ENCODE results near the gene MANSC1. TPM values are rescaled to one million over a fixed set of nuclear protein-coding genes. Genes with fewer than 3 reads are reported as not detected.

The MANSC1 gene
- total and polyA plus RNA-seq, 2 of the 13 experiments (the other 11 are each of a cell fraction or from before 2014, with no cell fraction given), result 1.9 to 4.2 TPM

DNA sequence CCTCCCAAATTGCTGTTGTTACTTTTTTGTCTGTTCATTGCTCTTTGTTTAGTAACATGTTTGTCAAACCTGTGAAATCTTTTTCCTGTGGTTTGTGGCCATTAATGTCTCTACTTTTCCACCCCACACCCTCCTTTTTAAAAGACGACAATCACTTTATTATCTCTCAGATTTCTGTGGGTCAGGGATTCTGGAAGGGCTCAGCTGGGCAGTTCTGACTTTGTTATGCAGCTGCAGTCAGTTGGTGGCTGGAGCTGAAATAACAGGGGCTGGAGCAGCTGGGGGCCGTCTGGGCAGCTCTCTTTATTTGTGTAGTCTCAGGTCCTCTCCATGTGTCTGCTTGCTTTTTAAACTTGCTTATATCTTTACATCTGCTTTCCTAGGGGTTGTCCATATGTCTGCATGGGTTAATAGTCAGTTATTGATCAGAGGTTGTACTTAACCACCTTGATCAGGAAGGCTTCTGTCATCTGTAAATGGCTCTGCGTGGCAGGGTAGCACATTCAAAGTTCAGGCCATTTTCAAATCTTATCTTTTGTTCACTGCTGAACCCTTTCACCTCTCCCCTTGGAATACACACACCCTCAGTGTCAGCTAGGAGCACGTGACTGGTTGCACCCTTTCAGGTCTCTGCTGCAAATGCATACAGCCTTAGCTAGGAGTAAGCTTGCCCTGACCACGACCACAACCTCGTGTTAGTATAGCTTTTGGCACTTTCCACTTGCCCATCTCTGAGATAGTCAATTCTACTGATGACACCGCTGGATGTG is 34.7 kb upstream of the MANSC1 start (continued):
- TF ChIP-seq, protein P1, sequence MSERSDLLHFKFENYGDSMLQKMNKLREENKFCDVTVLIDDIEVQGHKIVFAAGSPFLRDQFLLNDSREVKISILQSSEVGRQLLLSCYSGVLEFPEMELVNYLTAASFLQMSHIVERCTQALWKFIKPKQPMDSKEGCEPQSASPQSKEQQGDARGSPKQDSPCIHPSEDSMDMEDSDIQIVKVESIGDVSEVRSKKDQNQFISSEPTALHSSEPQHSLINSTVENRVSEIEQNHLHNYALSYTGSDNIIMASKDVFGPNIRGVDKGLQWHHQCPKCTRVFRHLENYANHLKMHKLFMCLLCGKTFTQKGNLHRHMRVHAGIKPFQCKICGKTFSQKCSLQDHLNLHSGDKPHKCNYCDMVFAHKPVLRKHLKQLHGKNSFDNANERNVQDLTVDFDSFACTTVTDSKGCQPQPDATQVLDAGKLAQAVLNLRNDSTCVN (CRISPR knock-in tag; IDR thresholded peaks at IDR 0.05; ENCODE audit: borderline replicate concordance), result no peak
- peak; percentile 70 for TF ChIP-seq TEAD3 (CRISPR knock-in tag; optimal IDR thresholded peaks at IDR 0.05; ENCODE audit: borderline replicate concordance)
- TF ChIP-seq, protein P2, sequence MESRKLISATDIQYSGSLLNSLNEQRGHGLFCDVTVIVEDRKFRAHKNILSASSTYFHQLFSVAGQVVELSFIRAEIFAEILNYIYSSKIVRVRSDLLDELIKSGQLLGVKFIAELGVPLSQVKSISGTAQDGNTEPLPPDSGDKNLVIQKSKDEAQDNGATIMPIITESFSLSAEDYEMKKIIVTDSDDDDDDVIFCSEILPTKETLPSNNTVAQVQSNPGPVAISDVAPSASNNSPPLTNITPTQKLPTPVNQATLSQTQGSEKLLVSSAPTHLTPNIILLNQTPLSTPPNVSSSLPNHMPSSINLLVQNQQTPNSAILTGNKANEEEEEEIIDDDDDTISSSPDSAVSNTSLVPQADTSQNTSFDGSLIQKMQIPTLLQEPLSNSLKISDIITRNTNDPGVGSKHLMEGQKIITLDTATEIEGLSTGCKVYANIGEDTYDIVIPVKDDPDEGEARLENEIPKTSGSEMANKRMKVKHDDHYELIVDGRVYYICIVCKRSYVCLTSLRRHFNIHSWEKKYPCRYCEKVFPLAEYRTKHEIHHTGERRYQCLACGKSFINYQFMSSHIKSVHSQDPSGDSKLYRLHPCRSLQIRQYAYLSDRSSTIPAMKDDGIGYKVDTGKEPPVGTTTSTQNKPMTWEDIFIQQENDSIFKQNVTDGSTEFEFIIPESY (CRISPR knock-in tag; IDR thresholded peaks at IDR 0.05), result 0 out of 2 replicates have a peak, but pooled peaks have one; percentile 28
- TF ChIP-seq RFX3 (CRISPR knock-in tag; IDR thresholded peaks at IDR 0.05), result no peak
- TF ChIP-seq ZC3H13 (CRISPR knock-in tag; IDR thresholded peaks at IDR 0.05), result no peak
- TF ChIP-seq ZNF44 (CRISPR knock-in tag; IDR thresholded peaks at IDR 0.05), result no peak
- TF ChIP-seq, protein P3, sequence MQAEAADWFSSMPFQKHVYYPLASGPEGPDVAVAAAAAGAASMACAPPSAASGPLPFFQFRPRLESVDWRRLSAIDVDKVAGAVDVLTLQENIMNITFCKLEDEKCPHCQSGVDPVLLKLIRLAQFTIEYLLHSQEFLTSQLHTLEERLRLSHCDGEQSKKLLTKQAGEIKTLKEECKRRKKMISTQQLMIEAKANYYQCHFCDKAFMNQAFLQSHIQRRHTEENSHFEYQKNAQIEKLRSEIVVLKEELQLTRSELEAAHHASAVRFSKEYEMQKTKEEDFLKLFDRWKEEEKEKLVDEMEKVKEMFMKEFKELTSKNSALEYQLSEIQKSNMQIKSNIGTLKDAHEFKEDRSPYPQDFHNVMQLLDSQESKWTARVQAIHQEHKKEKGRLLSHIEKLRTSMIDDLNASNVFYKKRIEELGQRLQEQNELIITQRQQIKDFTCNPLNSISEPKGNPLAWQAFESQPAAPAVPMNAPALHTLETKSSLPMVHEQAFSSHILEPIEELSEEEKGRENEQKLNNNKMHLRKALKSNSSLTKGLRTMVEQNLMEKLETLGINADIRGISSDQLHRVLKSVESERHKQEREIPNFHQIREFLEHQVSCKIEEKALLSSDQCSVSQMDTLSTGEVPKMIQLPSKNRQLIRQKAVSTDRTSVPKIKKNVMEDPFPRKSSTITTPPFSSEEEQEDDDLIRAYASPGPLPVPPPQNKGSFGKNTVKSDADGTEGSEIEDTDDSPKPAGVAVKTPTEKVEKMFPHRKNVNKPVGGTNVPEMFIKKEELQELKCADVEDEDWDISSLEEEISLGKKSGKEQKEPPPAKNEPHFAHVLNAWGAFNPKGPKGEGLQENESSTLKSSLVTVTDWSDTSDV (CRISPR knock-in tag; IDR thresholded peaks at IDR 0.05), result no peak
- TF ChIP-seq, protein P4, sequence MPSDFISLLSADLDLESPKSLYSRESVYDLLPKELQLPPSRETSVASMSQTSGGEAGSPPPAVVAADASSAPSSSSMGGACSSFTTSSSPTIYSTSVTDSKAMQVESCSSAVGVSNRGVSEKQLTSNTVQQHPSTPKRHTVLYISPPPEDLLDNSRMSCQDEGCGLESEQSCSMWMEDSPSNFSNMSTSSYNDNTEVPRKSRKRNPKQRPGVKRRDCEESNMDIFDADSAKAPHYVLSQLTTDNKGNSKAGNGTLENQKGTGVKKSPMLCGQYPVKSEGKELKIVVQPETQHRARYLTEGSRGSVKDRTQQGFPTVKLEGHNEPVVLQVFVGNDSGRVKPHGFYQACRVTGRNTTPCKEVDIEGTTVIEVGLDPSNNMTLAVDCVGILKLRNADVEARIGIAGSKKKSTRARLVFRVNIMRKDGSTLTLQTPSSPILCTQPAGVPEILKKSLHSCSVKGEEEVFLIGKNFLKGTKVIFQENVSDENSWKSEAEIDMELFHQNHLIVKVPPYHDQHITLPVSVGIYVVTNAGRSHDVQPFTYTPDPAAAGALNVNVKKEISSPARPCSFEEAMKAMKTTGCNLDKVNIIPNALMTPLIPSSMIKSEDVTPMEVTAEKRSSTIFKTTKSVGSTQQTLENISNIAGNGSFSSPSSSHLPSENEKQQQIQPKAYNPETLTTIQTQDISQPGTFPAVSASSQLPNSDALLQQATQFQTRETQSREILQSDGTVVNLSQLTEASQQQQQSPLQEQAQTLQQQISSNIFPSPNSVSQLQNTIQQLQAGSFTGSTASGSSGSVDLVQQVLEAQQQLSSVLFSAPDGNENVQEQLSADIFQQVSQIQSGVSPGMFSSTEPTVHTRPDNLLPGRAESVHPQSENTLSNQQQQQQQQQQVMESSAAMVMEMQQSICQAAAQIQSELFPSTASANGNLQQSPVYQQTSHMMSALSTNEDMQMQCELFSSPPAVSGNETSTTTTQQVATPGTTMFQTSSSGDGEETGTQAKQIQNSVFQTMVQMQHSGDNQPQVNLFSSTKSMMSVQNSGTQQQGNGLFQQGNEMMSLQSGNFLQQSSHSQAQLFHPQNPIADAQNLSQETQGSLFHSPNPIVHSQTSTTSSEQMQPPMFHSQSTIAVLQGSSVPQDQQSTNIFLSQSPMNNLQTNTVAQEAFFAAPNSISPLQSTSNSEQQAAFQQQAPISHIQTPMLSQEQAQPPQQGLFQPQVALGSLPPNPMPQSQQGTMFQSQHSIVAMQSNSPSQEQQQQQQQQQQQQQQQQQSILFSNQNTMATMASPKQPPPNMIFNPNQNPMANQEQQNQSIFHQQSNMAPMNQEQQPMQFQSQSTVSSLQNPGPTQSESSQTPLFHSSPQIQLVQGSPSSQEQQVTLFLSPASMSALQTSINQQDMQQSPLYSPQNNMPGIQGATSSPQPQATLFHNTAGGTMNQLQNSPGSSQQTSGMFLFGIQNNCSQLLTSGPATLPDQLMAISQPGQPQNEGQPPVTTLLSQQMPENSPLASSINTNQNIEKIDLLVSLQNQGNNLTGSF (CRISPR knock-in tag; IDR thresholded peaks at IDR 0.05), result no peak
- TF ChIP-seq, protein P5, sequence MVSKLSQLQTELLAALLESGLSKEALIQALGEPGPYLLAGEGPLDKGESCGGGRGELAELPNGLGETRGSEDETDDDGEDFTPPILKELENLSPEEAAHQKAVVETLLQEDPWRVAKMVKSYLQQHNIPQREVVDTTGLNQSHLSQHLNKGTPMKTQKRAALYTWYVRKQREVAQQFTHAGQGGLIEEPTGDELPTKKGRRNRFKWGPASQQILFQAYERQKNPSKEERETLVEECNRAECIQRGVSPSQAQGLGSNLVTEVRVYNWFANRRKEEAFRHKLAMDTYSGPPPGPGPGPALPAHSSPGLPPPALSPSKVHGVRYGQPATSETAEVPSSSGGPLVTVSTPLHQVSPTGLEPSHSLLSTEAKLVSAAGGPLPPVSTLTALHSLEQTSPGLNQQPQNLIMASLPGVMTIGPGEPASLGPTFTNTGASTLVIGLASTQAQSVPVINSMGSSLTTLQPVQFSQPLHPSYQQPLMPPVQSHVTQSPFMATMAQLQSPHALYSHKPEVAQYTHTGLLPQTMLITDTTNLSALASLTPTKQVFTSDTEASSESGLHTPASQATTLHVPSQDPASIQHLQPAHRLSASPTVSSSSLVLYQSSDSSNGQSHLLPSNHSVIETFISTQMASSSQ (IDR thresholded peaks at IDR 0.05; ENCODE audit: low read depth), result 0 out of 2 replicates have a peak, but pooled peaks have one; percentile 21
- TF ChIP-seq, protein P5 (CRISPR knock-in tag; IDR thresholded peaks at IDR 0.05; ENCODE audit: borderline replicate concordance), result no peak
- TF ChIP-seq MBD4 (IDR thresholded peaks at IDR 0.05; ENCODE audit: borderline replicate concordance, low read length), result no peak
- no peak for TF ChIP-seq AGO2 (optimal IDR thresholded peaks at IDR 0.05; ENCODE audit: low read depth, low read length)
- TF ChIP-seq ZNF430 (CRISPR knock-in tag; IDR thresholded peaks at IDR 0.05), result peak; percentile 59; the same call in 1 of the 2 replicates

All from HepG2 (cell line).